Measurements from ENCODE around the gene JAK1.
A peak's percentile ranks its signal among the peaks of the same experiment; 100 is the strongest.

JAK1 gene

DNA sequence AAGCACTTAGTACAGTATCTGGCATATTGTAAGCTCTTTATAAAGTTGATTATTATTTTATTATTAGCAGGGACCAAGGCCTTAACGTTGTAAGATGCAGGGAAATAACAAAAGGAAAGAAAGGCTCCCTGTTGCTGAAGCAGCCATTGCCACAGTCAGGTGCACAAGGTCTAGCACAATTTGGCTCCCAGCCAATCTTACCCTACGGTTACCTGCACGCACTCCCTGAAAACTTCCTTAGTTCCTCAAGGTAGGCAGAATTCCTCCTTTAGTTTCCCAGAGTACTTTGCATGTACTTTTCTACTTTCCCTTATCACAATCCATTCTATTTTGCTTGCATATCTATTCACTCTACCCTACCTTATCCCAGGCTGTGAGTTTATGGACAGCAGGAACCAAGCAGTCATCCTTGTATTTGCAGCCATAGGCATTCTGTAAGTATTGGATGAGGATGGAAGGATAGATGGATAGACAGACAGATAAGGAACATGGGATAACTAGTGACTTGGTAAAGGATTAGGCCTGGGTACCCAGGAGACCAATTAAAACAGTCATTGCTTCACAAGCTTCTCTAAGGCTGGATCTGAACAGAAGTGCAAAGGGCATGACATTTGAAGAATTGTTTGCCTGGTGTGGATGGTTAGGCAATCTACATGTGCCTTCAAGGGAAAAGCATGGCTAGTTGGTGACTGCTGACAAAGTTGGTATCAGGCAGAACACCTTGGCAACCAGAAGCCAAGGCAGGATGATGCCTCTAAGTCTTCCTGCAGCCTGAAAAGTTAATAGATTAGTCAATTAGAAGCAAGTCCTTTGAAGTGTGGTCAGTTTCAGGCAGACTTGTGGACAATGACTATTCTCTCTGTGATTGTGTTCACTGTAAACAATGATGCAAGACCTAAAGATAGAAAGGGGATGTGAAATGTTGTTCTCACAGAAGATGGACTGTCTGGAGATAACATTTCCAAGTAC lies 20.8 kb upstream of the JAK1 start:
- no peak for TF ChIP-seq GATA1 (IDR thresholded peaks at IDR 0.05; ENCODE audit: low read depth, low read length)
- no peak for TF ChIP-seq POLR2A (IDR thresholded peaks at IDR 0.05; ENCODE audit: low read length)
- peak in 1 of 2 experiments; percentile 11 for DNase-seq

DNA sequence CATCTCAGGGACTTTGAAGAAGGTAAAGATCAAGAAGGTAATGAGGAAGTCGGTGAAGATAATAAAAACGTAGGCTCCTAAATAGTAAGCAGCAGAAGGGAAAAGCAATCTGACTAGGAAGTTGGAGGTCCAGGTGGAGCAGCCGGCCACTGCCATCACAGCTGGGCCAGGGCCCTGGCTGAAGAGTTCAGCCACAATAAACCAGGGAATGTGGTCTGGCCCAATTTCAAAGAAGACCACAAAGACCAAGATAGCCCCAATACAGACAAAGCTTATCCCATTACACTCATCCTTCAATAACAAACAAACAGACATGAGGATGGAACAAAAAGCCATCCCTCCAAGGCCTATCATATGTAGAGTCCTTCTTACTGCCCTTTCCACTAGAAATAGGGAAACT lies 18.4 kb upstream of the JAK1 start:
- no peak for TF ChIP-seq GATA1 (IDR thresholded peaks at IDR 0.05; ENCODE audit: low read depth, low read length)
- no peak for TF ChIP-seq POLR2A (IDR thresholded peaks at IDR 0.05; ENCODE audit: low read length)
- DNase-seq, result no peak

DNA sequence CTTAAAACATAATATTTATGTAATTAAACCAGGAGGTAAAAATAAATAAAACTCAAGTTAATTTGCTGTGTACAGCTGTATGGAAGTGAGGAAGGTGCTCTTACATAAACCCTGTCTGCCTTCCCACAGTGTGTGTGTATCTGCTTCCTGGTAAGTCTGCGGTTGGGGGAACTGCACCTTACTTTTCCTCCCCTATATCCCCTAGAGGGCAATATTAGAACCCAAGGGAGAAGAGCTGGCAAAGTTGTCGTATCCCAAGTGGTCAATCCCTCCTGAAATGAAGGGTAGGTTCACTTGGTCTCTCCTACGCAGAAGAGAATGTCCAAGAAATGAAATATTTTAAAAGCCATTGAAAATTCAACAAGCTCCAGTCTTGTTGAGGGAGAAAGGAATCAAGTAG lies 17.8 kb upstream of the JAK1 start:
- TF ChIP-seq GATA1 (IDR thresholded peaks at IDR 0.05; ENCODE audit: low read depth, low read length) (no peak), POLR2A (IDR thresholded peaks at IDR 0.05; ENCODE audit: low read length) (no peak)
- no peak for DNase-seq

DNA sequence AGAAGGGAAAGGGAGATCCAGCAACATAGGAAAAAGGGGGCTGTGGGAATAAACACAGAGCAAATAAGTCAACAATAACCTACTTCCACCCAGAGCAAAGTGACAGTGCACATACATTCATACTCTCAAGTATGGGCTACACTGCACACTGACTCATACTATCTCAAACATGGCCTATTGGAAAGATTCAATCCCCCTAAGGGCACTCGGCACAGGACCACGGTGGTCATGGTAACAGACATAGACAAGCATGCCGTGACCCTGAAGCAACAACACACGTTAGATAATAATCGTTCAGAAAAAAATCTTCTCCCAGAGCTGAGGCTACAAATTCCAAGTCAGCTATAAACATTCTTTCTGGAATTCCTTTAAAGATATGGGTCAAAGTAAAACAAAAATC lies 16.8 kb upstream of the JAK1 start:
- no peak for TF ChIP-seq GATA1 (IDR thresholded peaks at IDR 0.05; ENCODE audit: low read depth, low read length)
- TF ChIP-seq POLR2A (IDR thresholded peaks at IDR 0.05; ENCODE audit: low read length), result no peak
- no peak for DNase-seq

DNA sequence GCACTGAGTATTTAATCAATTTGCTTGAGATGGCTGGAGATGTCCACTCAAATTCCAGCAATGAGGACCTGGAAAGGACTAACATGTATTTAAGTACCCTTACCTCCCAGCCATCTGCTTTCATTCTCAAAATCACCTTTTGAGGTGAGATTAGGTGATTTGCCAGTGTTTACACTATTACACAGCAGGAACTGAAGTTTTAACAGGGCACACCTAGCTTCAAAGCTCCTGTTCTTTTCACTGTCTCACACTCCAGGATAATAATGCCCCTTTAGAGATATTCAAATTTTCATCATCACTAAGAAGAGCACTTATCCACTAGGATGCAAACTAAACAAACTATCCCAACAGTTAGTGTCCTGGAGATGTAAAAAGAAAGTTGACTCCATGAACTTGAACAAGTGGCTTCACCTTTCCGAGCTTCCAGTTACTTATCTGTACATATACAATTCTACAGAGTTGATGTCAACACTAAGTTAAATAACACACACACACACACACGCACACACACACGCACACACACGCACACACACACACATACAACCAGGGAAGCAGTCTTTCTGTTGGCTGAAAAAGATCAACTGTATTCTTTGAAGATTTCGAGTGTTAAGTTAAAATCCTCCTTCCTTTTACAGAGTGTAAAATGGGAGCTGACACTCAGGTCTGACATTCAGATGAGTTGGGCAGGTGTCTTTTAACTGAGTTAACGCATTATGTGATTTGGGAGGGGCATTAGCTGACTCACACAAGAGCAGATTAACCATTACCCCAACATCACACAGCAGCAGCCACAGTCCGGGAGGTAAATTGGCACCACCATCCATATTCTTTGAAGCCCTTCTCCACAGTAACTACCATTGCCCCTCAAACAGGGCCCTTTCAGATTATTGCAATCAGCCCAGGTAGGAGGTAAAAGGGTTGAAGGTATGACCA lies 15.5 kb upstream of the JAK1 start:
- TF ChIP-seq POLR2A (IDR thresholded peaks at IDR 0.05; ENCODE audit: low read length) (no peak), GATA1 (IDR thresholded peaks at IDR 0.05; ENCODE audit: low read depth, low read length) (no peak)
- DNase-seq, result no peak

DNA sequence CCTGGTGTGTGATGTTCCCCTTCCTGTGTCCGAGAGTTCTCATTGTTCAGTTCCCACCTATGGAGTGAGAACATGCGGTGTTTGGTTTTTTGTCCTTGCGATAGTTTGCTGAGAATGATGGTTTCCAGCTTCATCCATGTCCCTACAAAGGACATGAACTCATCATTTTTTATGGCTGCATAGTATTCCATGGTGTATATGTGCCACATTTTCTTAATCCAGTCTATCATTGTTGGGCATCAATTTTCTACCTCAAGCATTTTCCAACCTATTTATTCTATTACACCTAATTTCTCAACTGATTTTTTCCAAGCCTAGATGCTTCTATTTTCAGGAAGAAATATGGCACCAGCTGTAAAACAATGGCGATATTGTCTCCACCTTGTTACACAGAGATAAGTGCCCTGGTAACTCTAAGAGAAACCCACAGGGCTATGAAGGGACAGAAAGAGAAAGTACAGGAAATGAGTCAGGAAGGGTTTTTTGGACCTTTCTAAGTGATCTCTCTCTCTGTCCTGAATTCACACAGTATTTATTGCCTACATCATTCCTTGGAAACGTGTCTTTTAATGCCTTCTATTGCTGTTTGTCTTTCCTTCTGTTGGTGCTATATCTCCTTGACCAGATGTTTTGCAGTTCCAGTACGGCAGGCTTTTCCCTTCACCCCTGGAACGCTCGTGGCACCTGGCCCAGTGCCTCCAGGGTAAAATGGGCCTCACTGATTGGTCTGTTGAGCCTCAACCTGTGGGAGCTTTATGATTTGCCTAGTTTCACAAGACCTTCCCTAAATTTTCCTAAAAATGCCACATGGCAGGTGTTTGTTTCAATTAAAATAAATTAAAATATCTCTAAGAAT lies 14.6 kb upstream of the JAK1 start:
- no peak for DNase-seq
- TF ChIP-seq GATA1 (IDR thresholded peaks at IDR 0.05; ENCODE audit: low read depth, low read length), result no peak
- no peak for TF ChIP-seq POLR2A (IDR thresholded peaks at IDR 0.05; ENCODE audit: low read length)

DNA sequence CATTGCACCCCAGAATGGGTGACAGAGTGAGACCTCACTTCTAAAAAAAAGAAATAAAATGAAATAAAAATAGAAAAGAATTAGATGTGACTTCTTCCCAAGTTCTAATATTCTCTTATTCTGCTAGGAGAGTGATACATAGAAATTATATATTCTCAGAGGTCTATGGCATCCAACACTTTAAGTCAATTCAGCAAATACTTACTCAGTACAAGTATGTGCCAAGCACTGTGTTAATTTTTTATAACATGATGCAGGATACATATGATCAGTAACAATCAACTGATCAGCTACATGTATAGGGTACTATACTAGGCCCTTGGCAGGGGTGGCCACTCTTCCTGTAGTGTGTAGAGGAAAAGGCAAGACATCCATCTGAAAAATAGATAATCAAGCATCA lies 13.0 kb upstream of the JAK1 start:
- DNase-seq, result no peak
- TF ChIP-seq GATA1 (IDR thresholded peaks at IDR 0.05; ENCODE audit: low read depth, low read length), result no peak
- no peak for TF ChIP-seq POLR2A (IDR thresholded peaks at IDR 0.05; ENCODE audit: low read length)

DNA sequence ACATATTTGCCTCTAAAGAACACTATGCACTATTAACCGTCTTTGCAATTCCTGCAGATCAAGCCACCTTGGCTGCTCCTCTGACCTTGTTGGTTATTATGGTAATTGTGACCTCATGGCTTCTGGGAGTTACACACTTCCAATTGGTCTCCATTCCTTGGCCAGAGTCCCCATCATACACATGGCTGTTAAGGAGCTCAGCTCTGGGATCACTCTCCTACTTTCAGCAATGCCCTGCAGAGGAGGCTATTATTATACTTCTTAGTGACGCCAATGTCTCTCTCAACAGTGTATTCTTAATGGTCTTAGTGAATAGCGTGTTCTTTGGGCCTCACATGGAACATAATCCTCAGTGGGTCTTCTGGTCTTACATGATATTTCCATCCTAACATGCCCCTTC lies 10.0 kb upstream of the JAK1 start:
- no peak for DNase-seq
- TF ChIP-seq POLR2A (IDR thresholded peaks at IDR 0.05; ENCODE audit: low read length) (no peak), GATA1 (IDR thresholded peaks at IDR 0.05; ENCODE audit: low read depth, low read length) (no peak)

DNA sequence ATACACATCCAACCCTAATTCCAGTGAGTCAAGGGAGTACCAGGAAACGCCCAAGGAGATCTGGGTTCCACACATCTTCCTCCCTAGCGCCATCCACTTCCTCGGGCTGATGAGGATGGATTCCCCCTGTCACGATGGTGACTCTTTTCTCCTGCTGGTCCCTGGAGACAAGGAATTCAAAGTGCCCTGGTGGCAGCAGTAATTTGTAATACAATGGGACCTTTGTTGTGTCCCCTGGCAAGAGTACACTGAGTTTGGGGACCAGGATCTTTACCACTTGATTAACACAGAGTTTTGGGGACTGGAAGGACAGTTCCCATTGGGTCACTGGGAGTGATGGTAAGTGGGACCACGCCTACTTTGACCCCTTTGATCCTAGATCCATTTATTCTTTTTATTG lies 9.4 kb upstream of the JAK1 start:
- no peak for TF ChIP-seq POLR2A (IDR thresholded peaks at IDR 0.05; ENCODE audit: low read length)
- TF ChIP-seq GATA1 (IDR thresholded peaks at IDR 0.05; ENCODE audit: low read depth, low read length), result no peak
- no peak for DNase-seq

DNA sequence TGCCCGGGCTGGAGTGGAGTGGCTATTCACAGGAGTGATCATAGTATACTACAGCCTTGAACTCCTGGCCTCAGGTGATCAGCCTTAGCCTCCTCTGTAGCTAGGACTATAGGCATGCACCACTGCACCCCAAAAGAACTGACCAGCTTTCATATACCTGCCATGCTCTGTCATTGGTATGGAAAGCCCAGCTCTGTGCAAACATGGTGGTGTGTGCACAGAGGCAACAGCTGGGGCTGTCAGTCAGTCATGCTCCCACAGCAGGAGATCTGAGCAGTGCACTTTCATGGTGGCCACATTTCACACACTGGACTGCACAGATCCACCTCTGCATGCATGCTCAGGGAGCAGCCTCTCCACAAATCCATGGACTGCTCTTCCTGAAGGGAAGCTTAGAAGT lies 8.8 kb upstream of the JAK1 start:
- no peak for TF ChIP-seq POLR2A (IDR thresholded peaks at IDR 0.05; ENCODE audit: low read length)
- no peak for TF ChIP-seq GATA1 (IDR thresholded peaks at IDR 0.05; ENCODE audit: low read depth, low read length)
- no peak for DNase-seq

DNA sequence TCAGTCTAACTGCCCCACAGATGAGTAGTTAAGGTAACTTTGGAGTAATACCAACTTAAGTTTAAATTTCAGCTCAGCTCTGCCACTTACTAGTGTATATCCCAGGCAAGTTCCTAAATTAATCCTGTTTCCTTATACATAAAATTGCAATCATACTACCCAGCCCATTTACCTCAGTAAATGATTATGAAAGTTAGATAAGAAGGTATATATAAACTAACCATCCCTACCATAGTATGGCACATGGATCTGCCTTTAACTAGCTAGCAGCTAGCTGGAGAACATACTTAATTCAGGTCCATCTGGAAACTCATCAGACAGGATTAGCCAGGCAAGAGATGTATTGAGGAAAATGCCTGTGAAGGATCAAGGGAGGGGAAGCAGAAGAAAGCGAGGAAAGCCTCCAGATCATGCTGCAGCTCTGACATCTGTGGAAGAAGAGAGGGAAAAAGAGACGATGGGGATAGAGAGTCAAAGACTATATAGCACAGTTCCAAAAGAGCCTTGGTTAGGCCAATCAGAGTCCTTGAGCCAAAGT lies 8.0 kb upstream of the JAK1 start:
- no peak for DNase-seq
- TF ChIP-seq GATA1 (IDR thresholded peaks at IDR 0.05; ENCODE audit: low read depth, low read length) (no peak), POLR2A (IDR thresholded peaks at IDR 0.05; ENCODE audit: low read length) (no peak)

DNA sequence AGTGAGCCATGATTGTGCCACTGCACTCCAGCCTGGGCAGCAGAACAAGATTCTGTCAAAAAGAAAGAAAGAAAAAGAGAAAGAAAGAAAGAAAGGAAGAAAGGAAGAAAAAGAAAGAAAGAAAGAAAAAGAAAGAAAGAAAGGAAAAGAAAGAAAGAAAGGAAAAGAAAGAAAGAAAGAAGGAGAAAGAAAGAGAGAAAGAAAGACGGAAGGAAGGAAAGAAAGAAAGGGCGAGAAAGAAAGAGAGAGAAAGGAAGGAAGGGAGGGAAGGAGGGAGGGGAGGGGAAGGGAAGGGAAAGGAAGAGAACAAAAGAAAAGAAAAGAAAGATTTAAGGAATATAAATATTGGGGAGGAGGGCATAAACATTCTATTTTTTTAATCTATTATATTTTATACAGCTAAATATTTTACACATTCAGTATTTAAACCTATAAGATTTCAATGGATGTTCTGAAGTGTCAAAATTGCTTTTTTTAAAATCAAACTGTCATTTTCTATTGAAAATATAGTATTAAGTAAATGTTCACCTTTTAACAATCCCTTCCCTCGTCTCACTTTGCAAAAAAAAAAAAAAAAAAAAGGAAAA lies 6.8 kb upstream of the JAK1 start:
- TF ChIP-seq POLR2A (IDR thresholded peaks at IDR 0.05; ENCODE audit: low read length) (no peak), GATA1 (IDR thresholded peaks at IDR 0.05; ENCODE audit: low read depth, low read length) (no peak)

More for the DNA sequence above, 6.8 kb upstream of the JAK1 start:
- no peak for DNase-seq
